Cerebellar nuclear complex (tissue), 1 donor: ENCODE results near the gene MPRIP.
"Not testable (repeated sequence)": the region's sequence is repeated elsewhere in the genome, so short reads cannot be mapped to it uniquely, and the experiment has no call there.

Experiments
- DNase-seq, 2 experiments: peaks; one replicate each; lab custom pipeline; 2025; lab: John Stamatoyannopoulos, UW

The MPRIP gene

GRCh38 chr17:17186551-17187505 is 144.6 kb downstream of the MPRIP start:
- no peak for DNase-seq

- no peak for DNase-seq
These were observed 146.3 kb downstream of the MPRIP start for GRCh38 chr17:17188586-17188985.

- no peak for DNase-seq
These were observed 147.3 kb downstream of the MPRIP start for GRCh38 chr17:17189559-17189958.

GRCh38 chr17:17190188-17190587 is 147.9 kb downstream of the MPRIP start:
- DNase-seq: no peak

- DNase-seq: no peak
These were observed 149.1 kb downstream of the MPRIP start for GRCh38 chr17:17191346-17191792.

GRCh38 chr17:17191961-17192381 is 149.7 kb downstream of the MPRIP start:
- DNase-seq: no peak

GRCh38 chr17:17195466-17195865 is 153.2 kb downstream of the MPRIP start:
- DNase-seq: not testable (repeated sequence)

- no peak for DNase-seq
These were observed 154.5 kb downstream of the MPRIP start for GRCh38 chr17:17196776-17197175.

- DNase-seq: no peak
These were observed 156.0 kb downstream of the MPRIP start for GRCh38 chr17:17198281-17198680.

GRCh38 chr17:17200311-17200710 is 158.1 kb downstream of the MPRIP start:
- no peak for DNase-seq

- no peak for DNase-seq
These were observed 158.6 kb downstream of the MPRIP start for GRCh38 chr17:17200831-17201230.

GRCh38 chr17:17201271-17201670 is 159.0 kb downstream of the MPRIP start:
- DNase-seq: no peak

- DNase-seq: no peak
These were observed 159.7 kb downstream of the MPRIP start for GRCh38 chr17:17201907-17202306.

GRCh38 chr17:17203173-17203730 is 161.0 kb downstream of the MPRIP start:
- no peak for DNase-seq

GRCh38 chr17:17204041-17204591 is 161.9 kb downstream of the MPRIP start:
- DNase-seq: no peak

GRCh38 chr17:17204635-17205231 is 162.5 kb downstream of the MPRIP start:
- no peak for DNase-seq

GRCh38 chr17:17205368-17206123 is 163.3 kb downstream of the MPRIP start:
- DNase-seq: no peak

- no peak for DNase-seq
These were observed 164.1 kb downstream of the MPRIP start, which contains the start of gene PLD6 for GRCh38 chr17:17206124-17206912. PLD6 (minus strand) TSS chr17:17206333; CDS start chr17:17206286, 47 bp downstream.

- no peak for DNase-seq
These were observed 164.7 kb downstream of the MPRIP start for GRCh38 chr17:17206913-17207335.

GRCh38 chr17:17207998-17208397 is 165.7 kb downstream of the MPRIP start:
- no peak for DNase-seq

GRCh38 chr17:17213775-17214174 is 171.5 kb downstream of the MPRIP start:
- DNase-seq: no peak
